Middle frontal gyrus (tissue), 1 donor: ENCODE measurements around the gene MED16.
"Not testable (repeated sequence)": the region's sequence is repeated elsewhere in the genome, so short reads cannot be mapped to it uniquely, and the experiment has no call there.

ENCODE experiments used
- DNase-seq: peaks from one replicate; pipeline ENCODE4 v3.0.0-alpha.2; 2015; ENCODE audit warnings: low spot score; ENCODE audit errors: extremely low spot score

MED16 gene

GRCh38 chr19:889662-890295, 3.2 kb downstream of the MED16 start:
- DNase-seq: no peak

GRCh38 chr19:888581-889385, 4.2 kb downstream of the MED16 start:
- no peak for DNase-seq

GRCh38 chr19:887599-887998, 5.4 kb downstream of the MED16 start:
- DNase-seq: no peak

- DNase-seq: no peak
Observed at GRCh38 chr19:887072-887471, 5.9 kb downstream of the MED16 start.

GRCh38 chr19:885536-886224, 7.3 kb downstream of the MED16 start:
- no peak for DNase-seq

GRCh38 chr19:884420-885211, 8.4 kb downstream of the MED16 start:
- DNase-seq: no peak

GRCh38 chr19:883661-884211, 9.3 kb downstream of the MED16 start:
- no peak for DNase-seq

- no peak for DNase-seq
Observed at GRCh38 chr19:882871-883497, 10.0 kb downstream of the MED16 start.

- no peak for DNase-seq
Observed at GRCh38 chr19:881385-882071, 11.5 kb downstream of the MED16 start.

GRCh38 chr19:879711-880438, 13.1 kb downstream of the MED16 start:
- DNase-seq: no peak

- not testable (repeated sequence) for DNase-seq
Observed at GRCh38 chr19:878751-879561, 14.0 kb downstream of the MED16 start.

- DNase-seq: not testable (repeated sequence)
Observed at GRCh38 chr19:877992-878660, 14.9 kb downstream of the MED16 start.

GRCh38 chr19:876780-877314, 16.1 kb downstream of the MED16 start:
- no peak for DNase-seq

GRCh38 chr19:876089-876488, 16.9 kb downstream of the MED16 start:
- DNase-seq: no peak

GRCh38 chr19:875265-875879, 17.6 kb downstream of the MED16 start:
- DNase-seq: no peak

- no peak for DNase-seq
Observed at GRCh38 chr19:873561-874041, 19.4 kb downstream of the MED16 start.

GRCh38 chr19:873084-873483, 19.9 kb downstream of the MED16 start:
- DNase-seq: no peak
